Astrocyte (in vitro differentiated cells and primary cell): Measurements from ENCODE around the gene TOR1A.

ENCODE experiments used
- CTCF ChIP-seq: IDR thresholded peaks from 2 replicates; pipeline ENCODE4 v1.5.1; 2011; ENCODE audit warnings: low read depth, mild to moderate bottlenecking, inconsistent platforms, low read length, moderate library complexity; ENCODE audit not compliant: insufficient read depth
- EZH2 ChIP-seq: IDR thresholded peaks from 2 replicates; pipeline ENCODE4 v1.6.1; 2012; ENCODE audit warnings: mild to moderate bottlenecking, low read length, inconsistent platforms; ENCODE audit not compliant: insufficient read depth

GRCh38 chr9:129776938-129777768 is 46.8 kb downstream of the TOR1A start:
- TF ChIP-seq CTCF = no peak
- no peak for TF ChIP-seq EZH2
